Measurements from ENCODE around the gene DMTF1.

The DMTF1 gene

DNA sequence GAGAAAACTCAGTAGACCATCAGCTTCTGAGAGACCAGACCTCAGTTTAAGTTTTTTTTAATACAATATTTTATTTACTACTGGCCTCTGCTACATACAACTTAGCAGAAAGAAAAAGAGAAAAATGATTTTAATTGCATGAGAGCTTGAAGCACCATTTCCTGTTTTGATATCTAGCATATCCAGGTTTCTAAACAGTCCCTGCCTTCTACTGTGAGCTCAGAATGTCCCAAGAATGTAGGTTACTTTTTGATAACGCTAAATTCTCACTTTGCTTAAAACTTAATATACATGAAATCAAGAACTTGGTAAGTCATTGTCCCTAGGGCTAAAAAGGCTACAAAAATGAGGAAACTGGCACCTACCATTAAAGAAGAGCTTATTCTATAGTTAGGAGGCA lies 60.2 kb downstream of the DMTF1 start:
- Histone ChIP-seq H3K4me3 (ENCODE audit: low read depth, low read length) (no peak overlapping the region), H3K9ac (ENCODE audit: low read length) (no peak overlapping the region), H3K9me3 (ENCODE audit: control insufficient read depth, insufficient read depth, low read depth, low read length) (peaks cover 8% of the 10 kb centered on the region; the same call in 1 of the 2 replicates), H3K36me3 (ENCODE audit: control insufficient read depth, insufficient read depth, low read length) (peaks cover 41% of the 10 kb centered on the region), H3K27me3 (ENCODE audit: control insufficient read depth, insufficient read depth, low read length) (no peaks in the 10 kb centered on the region), H3K4me1 (ENCODE audit: control insufficient read depth, insufficient read depth, low read length) (peaks cover 6% of the 10 kb centered on the region; the same call in 1 of the 2 replicates), H3K27ac (ENCODE audit: low read depth, low read length) (no peak overlapping the region)

DNA sequence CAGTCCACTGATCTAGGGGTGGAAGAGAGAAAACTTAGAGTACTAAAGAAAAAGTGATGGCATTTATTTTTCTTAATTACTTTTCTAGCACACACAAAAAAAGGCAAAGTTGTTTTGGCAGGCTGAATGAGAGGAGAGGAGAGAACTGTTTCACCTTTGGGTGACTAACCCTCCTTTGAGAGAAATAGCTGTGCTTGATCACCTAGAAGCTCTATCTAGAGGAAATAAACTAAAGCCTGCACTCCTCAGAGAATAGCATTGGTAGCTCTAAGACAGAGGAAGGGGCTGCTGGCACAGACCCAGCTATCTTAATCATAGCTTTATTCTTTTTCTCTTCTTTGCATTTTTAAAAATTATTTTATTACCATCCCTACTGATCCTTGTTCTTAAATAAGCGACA lies 61.0 kb downstream of the DMTF1 start:
- H3K36me3 ChIP-seq (ENCODE audit: control insufficient read depth, insufficient read depth, low read length) = peaks cover 38% of the 10 kb centered on the region
- no peaks in the 10 kb centered on the region for H3K27me3 ChIP-seq (ENCODE audit: control insufficient read depth, insufficient read depth, low read length)
- H3K9ac ChIP-seq (ENCODE audit: low read length) = no peak overlapping the region
- peaks cover 4% of the 10 kb centered on the region; the same call in 1 of the 2 replicates for H3K9me3 ChIP-seq (ENCODE audit: control insufficient read depth, insufficient read depth, low read depth, low read length)
- H3K4me1 ChIP-seq (ENCODE audit: control insufficient read depth, insufficient read depth, low read length) = peaks cover 6% of the 10 kb centered on the region; the same call in 1 of the 2 replicates
- no peak overlapping the region for H3K27ac ChIP-seq (ENCODE audit: low read depth, low read length)
- no peak overlapping the region for H3K4me3 ChIP-seq (ENCODE audit: low read depth, low read length)

GRCh38 chr7:87213811-87214210 lies 61.6 kb downstream of the DMTF1 start:
- H3K27ac ChIP-seq (ENCODE audit: low read depth, low read length) = no peak overlapping the region
- H3K4me3 ChIP-seq (ENCODE audit: low read depth, low read length) = no peak overlapping the region
- H3K36me3 ChIP-seq (ENCODE audit: control insufficient read depth, insufficient read depth, low read length) = peaks cover 33% of the 10 kb centered on the region
- no peak overlapping the region for H3K9ac ChIP-seq (ENCODE audit: low read length)
- peaks cover 6% of the 10 kb centered on the region; the same call in 1 of the 2 replicates for H3K4me1 ChIP-seq (ENCODE audit: control insufficient read depth, insufficient read depth, low read length)
- H3K9me3 ChIP-seq (ENCODE audit: control insufficient read depth, insufficient read depth, low read depth, low read length) = peaks cover 4% of the 10 kb centered on the region; the same call in 1 of the 2 replicates
- no peaks in the 10 kb centered on the region for H3K27me3 ChIP-seq (ENCODE audit: control insufficient read depth, insufficient read depth, low read length)

GRCh38 chr7:87215046-87215445 lies 62.8 kb downstream of the DMTF1 start:
- peaks cover 25% of the 10 kb centered on the region for H3K36me3 ChIP-seq (ENCODE audit: control insufficient read depth, insufficient read depth, low read length)
- peaks cover 6% of the 10 kb centered on the region; the same call in 1 of the 2 replicates for H3K4me1 ChIP-seq (ENCODE audit: control insufficient read depth, insufficient read depth, low read length)
- no peak overlapping the region for H3K4me3 ChIP-seq (ENCODE audit: low read depth, low read length)
- no peak overlapping the region for H3K9ac ChIP-seq (ENCODE audit: low read length)
- H3K27me3 ChIP-seq (ENCODE audit: control insufficient read depth, insufficient read depth, low read length) = no peaks in the 10 kb centered on the region
- no peaks in the 10 kb centered on the region for H3K9me3 ChIP-seq (ENCODE audit: control insufficient read depth, insufficient read depth, low read depth, low read length)
- no peak overlapping the region for H3K27ac ChIP-seq (ENCODE audit: low read depth, low read length)

GRCh38 chr7:87216701-87217508 lies 64.7 kb downstream of the DMTF1 start:
- Histone ChIP-seq H3K27me3 (ENCODE audit: control insufficient read depth, insufficient read depth, low read length) (peaks cover 15% of the 10 kb centered on the region), H3K27ac (ENCODE audit: low read depth, low read length) (no peak overlapping the region), H3K4me3 (ENCODE audit: low read depth, low read length) (no peak overlapping the region), H3K9me3 (ENCODE audit: control insufficient read depth, insufficient read depth, low read depth, low read length) (no peaks in the 10 kb centered on the region), H3K36me3 (ENCODE audit: control insufficient read depth, insufficient read depth, low read length) (peaks cover 15% of the 10 kb centered on the region), H3K4me1 (ENCODE audit: control insufficient read depth, insufficient read depth, low read length) (peaks cover 11% of the 10 kb centered on the region; the same call in 1 of the 2 replicates), H3K9ac (ENCODE audit: low read length) (no peak overlapping the region)

GRCh38 chr7:87217983-87218653 lies 65.9 kb downstream of the DMTF1 start:
- Histone ChIP-seq H3K27ac (ENCODE audit: low read depth, low read length) (no peak overlapping the region), H3K36me3 (ENCODE audit: control insufficient read depth, insufficient read depth, low read length) (peaks cover 12% of the 10 kb centered on the region), H3K9me3 (ENCODE audit: control insufficient read depth, insufficient read depth, low read depth, low read length) (no peaks in the 10 kb centered on the region), H3K9ac (ENCODE audit: low read length) (no peak overlapping the region), H3K27me3 (ENCODE audit: control insufficient read depth, insufficient read depth, low read length) (peaks cover 27% of the 10 kb centered on the region), H3K4me1 (ENCODE audit: control insufficient read depth, insufficient read depth, low read length) (peaks cover 11% of the 10 kb centered on the region; the same call in 1 of the 2 replicates), H3K4me3 (ENCODE audit: low read depth, low read length) (peak overlapping the region; percentile 98)

- peak overlapping the region; percentile 75; the same call in 1 of the 2 replicates for H3K27ac ChIP-seq (ENCODE audit: low read depth, low read length)
Observed at GRCh38 chr7:87218796-87219544, 66.7 kb downstream of the DMTF1 start.

DNA sequence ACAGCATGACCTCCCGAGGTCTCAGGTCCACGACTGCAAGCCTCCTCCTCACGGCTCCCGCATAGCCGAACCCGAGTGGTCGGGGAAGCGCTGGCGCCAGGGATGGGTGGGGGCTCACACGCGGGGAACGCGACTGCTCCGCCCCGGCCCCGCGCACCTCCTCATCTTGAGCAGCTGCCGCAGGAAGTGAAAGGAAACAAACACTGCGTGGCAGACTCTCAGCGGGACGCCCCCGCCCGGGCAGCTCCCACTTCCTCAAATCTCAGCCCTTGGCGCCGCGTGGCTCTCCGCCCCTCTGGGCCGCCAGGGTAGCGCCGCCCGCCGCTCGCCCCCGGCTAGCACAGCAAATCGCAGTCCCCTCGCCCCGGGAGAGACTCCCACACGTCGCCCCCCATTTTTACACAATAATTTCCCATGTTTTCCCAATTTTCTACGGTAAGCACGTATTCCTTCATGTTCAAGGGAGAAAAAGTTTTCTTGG lies 67.3 kb downstream of the DMTF1 start, which contains the start of gene TMEM243:
TMEM243 (minus strand) TSS at position 188 of the 481 bp plus-strand sequence. CDS start 229 bp downstream, outside the sequence.
- peak within 1 kb of the TSS; percentile 75 for H3K27ac ChIP-seq (ENCODE audit: low read depth, low read length)
- peaks cover 41% of the 10 kb centered on the region for H3K27me3 ChIP-seq (ENCODE audit: control insufficient read depth, insufficient read depth, low read length)
- H3K4me1 ChIP-seq (ENCODE audit: control insufficient read depth, insufficient read depth, low read length) = peaks cover 5% of the 10 kb centered on the region; the same call in 1 of the 2 replicates
- H3K4me3 ChIP-seq (ENCODE audit: low read depth, low read length) = peak within 1 kb of the TSS; percentile 98
- peak within 1 kb of the TSS; percentile 93 for H3K9ac ChIP-seq (ENCODE audit: low read length)
- H3K36me3 ChIP-seq (ENCODE audit: control insufficient read depth, insufficient read depth, low read length) = peaks cover 8% of the 10 kb centered on the region
- H3K9me3 ChIP-seq (ENCODE audit: control insufficient read depth, insufficient read depth, low read depth, low read length) = no peaks in the 10 kb centered on the region

More at GRCh38 chr7:87218796-87219544, 66.7 kb downstream of the DMTF1 start:
- H3K36me3 ChIP-seq (ENCODE audit: control insufficient read depth, insufficient read depth, low read length) = peaks cover 9% of the 10 kb centered on the region
- H3K9me3 ChIP-seq (ENCODE audit: control insufficient read depth, insufficient read depth, low read depth, low read length) = no peaks in the 10 kb centered on the region
- H3K9ac ChIP-seq (ENCODE audit: low read length) = peak overlapping the region; percentile 93
- H3K4me1 ChIP-seq (ENCODE audit: control insufficient read depth, insufficient read depth, low read length) = peaks cover 8% of the 10 kb centered on the region; the same call in 1 of the 2 replicates
- peaks cover 35% of the 10 kb centered on the region for H3K27me3 ChIP-seq (ENCODE audit: control insufficient read depth, insufficient read depth, low read length)
- peak overlapping the region; percentile 98 for H3K4me3 ChIP-seq (ENCODE audit: low read depth, low read length)

DNA sequence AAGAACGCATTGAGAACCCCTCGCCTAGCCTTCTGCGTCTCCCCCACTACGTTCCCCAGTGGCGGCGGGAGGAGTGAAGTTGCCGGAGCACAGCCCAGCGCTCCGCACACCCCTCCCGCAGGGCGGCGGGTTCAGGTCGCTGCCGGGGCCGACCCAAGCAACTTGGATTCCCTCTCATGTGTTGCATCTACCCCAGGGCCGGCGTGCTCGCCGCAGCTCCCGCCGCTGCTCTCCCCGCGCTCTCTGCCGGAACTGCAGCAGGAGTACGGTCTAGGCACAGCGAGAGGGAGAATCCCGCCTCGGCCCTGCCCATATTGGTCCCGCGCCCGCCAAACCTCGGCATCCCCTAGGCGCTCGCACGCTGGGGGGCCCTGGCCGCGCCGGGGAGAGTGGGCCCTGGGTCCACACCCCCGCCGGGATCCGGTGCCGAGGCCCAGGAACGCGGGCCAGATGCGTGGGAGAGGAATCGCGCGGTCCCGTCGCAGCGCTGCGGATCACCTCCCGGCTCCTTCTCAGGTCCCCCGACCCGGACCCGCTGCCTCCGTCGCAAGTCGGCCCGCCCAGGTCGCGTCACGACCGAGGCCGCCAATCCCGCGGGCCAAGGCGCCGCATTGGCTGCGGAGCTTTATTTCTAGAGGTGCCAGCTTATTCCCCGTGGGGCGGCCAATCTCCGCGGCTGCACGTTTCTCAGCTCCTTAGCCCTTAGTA lies 67.9 kb downstream of the DMTF1 start:
- Histone ChIP-seq H3K4me1 (ENCODE audit: control insufficient read depth, insufficient read depth, low read length) (peaks cover 5% of the 10 kb centered on the region; the same call in 1 of the 2 replicates), H3K36me3 (ENCODE audit: control insufficient read depth, insufficient read depth, low read length) (peaks cover 8% of the 10 kb centered on the region), H3K9me3 (ENCODE audit: control insufficient read depth, insufficient read depth, low read depth, low read length) (no peaks in the 10 kb centered on the region), H3K27me3 (ENCODE audit: control insufficient read depth, insufficient read depth, low read length) (peaks cover 42% of the 10 kb centered on the region), H3K4me3 (ENCODE audit: low read depth, low read length) (peak overlapping the region; percentile 98), H3K9ac (ENCODE audit: low read length) (peak overlapping the region; percentile 93), H3K27ac (ENCODE audit: low read depth, low read length) (peak overlapping the region; percentile 75)

GRCh38 chr7:87220734-87221215 lies 68.5 kb downstream of the DMTF1 start:
- Histone ChIP-seq H3K4me1 (ENCODE audit: control insufficient read depth, insufficient read depth, low read length) (peaks cover 5% of the 10 kb centered on the region; the same call in 1 of the 2 replicates), H3K36me3 (ENCODE audit: control insufficient read depth, insufficient read depth, low read length) (peaks cover 8% of the 10 kb centered on the region), H3K27ac (ENCODE audit: low read depth, low read length) (no peak overlapping the region), H3K9ac (ENCODE audit: low read length) (no peak overlapping the region), H3K27me3 (ENCODE audit: control insufficient read depth, insufficient read depth, low read length) (peaks cover 47% of the 10 kb centered on the region), H3K9me3 (ENCODE audit: control insufficient read depth, insufficient read depth, low read depth, low read length) (no peaks in the 10 kb centered on the region), H3K4me3 (ENCODE audit: low read depth, low read length) (peak overlapping the region; percentile 98)

Data from HUES6 (cell line).